PC-9 (cell line): ENCODE measurements around the gene JUNB. TPM values are rescaled to one million over a fixed set of nuclear protein-coding genes. Genes with fewer than 3 reads are reported as not detected.

Experiments used
- BruUV-seq: library from RNA; stranded (reverse); fragments of 400-500 nt; replicated peaks from 2 replicates; lab custom pipeline; 2021; lab: Mats Ljungman, UMichigan
- CTCF ChIA-PET: fragments of 300-600 bp; sonication (Branson Sonifier 250); formaldehyde crosslinking; loops from one replicate; lab custom pipeline; 2022; ENCODE audit warnings: antibody characterized with exemption; lab: Charles Lee
- POLR2A ChIA-PET: fragments of 300-600 bp; sonication (Branson Sonifier 250); formaldehyde crosslinking; loops from one replicate; lab custom pipeline; 2022; ENCODE audit warnings: antibody characterized with exemption; ENCODE audit not compliant: unreplicated experiment; lab: Charles Lee
- DNase-seq, 2 experiments: peaks; one replicate each; pipeline versions ENCODE4 v3.0.0 to v3.0.0-alpha.2; 2015 to 2022; ENCODE audit warnings: mixed read lengths in 1 of 2
- H2AFZ ChIP-seq: fragments of 200-600 bp; sonication (generic); 2 replicates; pipeline ENCODE4 v1.8.1; 2017; ENCODE audit warnings: antibody characterized with exemption
- H3F3A ChIP-seq: fragments of 200-600 bp; sonication (generic); 2 replicates; pipeline ENCODE4 v1.8.1; 2017; ENCODE audit warnings: antibody characterized with exemption, mild to moderate bottlenecking, low read depth; ENCODE audit not compliant: insufficient read depth
- H3K27ac ChIP-seq: fragments of 200-600 bp; sonication (generic); 2 replicates; pipeline ENCODE4 v1.6.1; 2016; ENCODE audit warnings: mixed run types
- H3K27me3 ChIP-seq: fragments of 200-600 bp; sonication (generic); 2 replicates; pipeline ENCODE4 v1.6.1; 2016; ENCODE audit warnings: low read depth, mixed run types; ENCODE audit not compliant: insufficient read depth
- H3K36me3 ChIP-seq: fragments of 200-600 bp; sonication (generic); 2 replicates; pipeline ENCODE4 v1.6.1; 2016; ENCODE audit warnings: low read depth, mixed run types
- H3K4me1 ChIP-seq: fragments of 200-600 bp; sonication (generic); replicated peaks from 2 replicates; pipeline ENCODE4 v1.6.1; 2016; ENCODE audit warnings: mixed run types; ENCODE audit not compliant: insufficient read depth
- H3K4me2 ChIP-seq: fragments of 200-600 bp; sonication (generic); 2 replicates; pipeline ENCODE4 v1.6.1; 2017; ENCODE audit warnings: mixed run types
- H3K4me3 ChIP-seq: fragments of 200-600 bp; sonication (generic); 2 replicates; pipeline ENCODE4 v1.6.1; 2016; ENCODE audit warnings: mixed run types
- H3K79me2 ChIP-seq: fragments of 200-600 bp; sonication (generic); 2 replicates; pipeline ENCODE4 v1.6.1; 2017; ENCODE audit warnings: low read depth, mixed run types
- H3K9me2 ChIP-seq: fragments of 200-600 bp; sonication (generic); 2 replicates; pipeline ENCODE4 v1.8.1; 2017; ENCODE audit warnings: mild to moderate bottlenecking; ENCODE audit not compliant: insufficient read depth
- H3K9me3 ChIP-seq: fragments of 200-600 bp; sonication (generic); 2 replicates; pipeline ENCODE4 v1.8.1; 2016; ENCODE audit warnings: low read depth; ENCODE audit not compliant: insufficient read depth
- H4K20me1 ChIP-seq: fragments of 200-600 bp; sonication (generic); 2 replicates; pipeline ENCODE4 v1.8.1; 2017; ENCODE audit not compliant: insufficient read depth
- EZH2 ChIP-seq: fragments of 200-600 bp; sonication (generic); IDR thresholded peaks from 2 replicates; pipeline ENCODE4 v1.8.0; 2017; ENCODE audit warnings: antibody characterized with exemption, low read depth
- intact Hi-C: fragments of 100-400 bp; cut with micrococcal nuclease; formaldehyde crosslinking; loops from one replicate; pipeline ENCODE4 v1.10.0; 2022; ENCODE audit not compliant: unreplicated experiment
- total RNA-seq: library from RNA; stranded (reverse); gene quantifications from 2 replicates; pipeline ENCODE4 v1.2.3, GENCODE V29; 2021
- TF ChIP-seq, protein P1 (sequence below): fragments of 200-600 bp; sonication (generic); conservative IDR thresholded peaks from 2 replicates; pipeline ENCODE4 v1.6.1; 2017; ENCODE audit warnings: mixed run types, antibody characterized with exemption, mild to moderate bottlenecking, moderate library complexity

The JUNB gene
- total RNA-seq, 1 experiment from 2014 or later, result 70.7 TPM

DNA sequence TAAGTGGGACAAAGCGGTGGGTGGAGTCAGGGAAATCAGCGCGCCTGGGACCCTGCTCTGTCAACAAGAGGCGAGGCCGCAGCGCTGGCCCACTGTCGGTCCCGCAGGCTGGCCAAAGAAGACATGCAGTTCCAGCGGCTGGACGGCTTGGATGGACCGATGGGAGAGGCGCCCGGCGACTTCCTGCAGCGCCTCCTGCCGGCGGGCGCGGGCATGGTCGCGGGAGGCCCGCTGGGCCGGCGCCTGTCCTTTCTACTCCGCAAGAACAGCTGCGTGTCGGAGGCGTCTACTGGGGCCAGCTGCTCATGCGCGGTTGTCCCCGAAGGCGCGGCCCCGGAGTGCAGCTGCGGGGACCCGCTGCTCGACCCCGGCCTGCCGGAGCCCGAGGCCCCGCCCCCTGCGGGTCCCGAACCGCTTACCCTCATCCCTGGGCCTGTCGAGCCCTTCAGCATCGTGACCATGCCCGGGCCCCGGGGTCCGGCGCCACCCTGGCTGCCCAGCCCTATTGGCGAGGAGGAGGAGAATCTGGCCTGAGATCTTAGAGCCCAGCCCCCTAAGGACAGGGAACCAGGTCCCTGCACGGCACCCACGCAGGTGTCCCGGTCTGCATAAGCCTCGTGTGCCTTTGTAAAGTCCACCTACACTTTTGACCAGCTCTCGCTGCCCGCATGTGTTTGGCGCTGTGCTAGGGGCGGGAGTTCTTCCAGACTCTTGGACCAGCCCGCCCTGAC lies 33.6 kb upstream of the JUNB start:
- Histone ChIP-seq H3K4me2 (peak overlapping the region; percentile 82), H2AFZ (peak overlapping the region; percentile 71; the same call in 1 of the 2 replicates)

DNA sequence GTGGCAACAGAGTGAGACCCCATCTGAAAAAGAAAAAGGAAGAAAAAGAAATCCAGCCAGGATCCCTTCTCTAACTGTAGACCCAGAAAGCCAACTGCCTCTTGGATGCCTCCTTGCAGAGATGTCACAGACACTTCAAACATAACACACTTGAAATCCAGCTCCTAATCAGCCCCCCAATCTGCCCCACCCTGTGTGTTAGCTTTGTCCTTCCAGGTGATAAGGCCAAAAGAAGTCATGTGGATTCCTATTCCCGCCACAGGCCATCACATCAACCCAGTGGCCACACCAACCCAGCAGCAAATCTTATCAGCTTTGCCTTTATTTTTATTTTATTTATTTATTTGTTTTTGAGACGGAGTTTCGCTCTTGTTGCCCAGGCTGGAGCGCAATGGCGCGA lies 31.6 kb upstream of the JUNB start:
- Histone ChIP-seq H4K20me1 (0 out of 2 replicates have a peak, but pooled peaks cover 3% of the 10 kb centered on the region), H3K4me1 (peaks cover 6% of the 10 kb centered on the region; the same call in 1 of the 2 replicates), H3K9me3 (no peaks in the 10 kb centered on the region), H3K27ac (no peak overlapping the region), H3K9me2 (no peaks in the 10 kb centered on the region), H3K4me2 (no peak overlapping the region), H3K4me3 (no peak overlapping the region), H3K27me3 (no peaks in the 10 kb centered on the region), H3K79me2 (no peaks in the 10 kb centered on the region), H3F3A (peaks cover 55% of the 10 kb centered on the region), H3K36me3 (0 out of 2 replicates have a peak, but pooled peaks cover 3% of the 10 kb centered on the region), H2AFZ (no peak overlapping the region)
- TF ChIP-seq, protein P1, sequence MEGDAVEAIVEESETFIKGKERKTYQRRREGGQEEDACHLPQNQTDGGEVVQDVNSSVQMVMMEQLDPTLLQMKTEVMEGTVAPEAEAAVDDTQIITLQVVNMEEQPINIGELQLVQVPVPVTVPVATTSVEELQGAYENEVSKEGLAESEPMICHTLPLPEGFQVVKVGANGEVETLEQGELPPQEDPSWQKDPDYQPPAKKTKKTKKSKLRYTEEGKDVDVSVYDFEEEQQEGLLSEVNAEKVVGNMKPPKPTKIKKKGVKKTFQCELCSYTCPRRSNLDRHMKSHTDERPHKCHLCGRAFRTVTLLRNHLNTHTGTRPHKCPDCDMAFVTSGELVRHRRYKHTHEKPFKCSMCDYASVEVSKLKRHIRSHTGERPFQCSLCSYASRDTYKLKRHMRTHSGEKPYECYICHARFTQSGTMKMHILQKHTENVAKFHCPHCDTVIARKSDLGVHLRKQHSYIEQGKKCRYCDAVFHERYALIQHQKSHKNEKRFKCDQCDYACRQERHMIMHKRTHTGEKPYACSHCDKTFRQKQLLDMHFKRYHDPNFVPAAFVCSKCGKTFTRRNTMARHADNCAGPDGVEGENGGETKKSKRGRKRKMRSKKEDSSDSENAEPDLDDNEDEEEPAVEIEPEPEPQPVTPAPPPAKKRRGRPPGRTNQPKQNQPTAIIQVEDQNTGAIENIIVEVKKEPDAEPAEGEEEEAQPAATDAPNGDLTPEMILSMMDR, result no peak
- no peak for TF ChIP-seq EZH2
- POLR2A ChIA-PET, result no interaction called here
- intact Hi-C loops, result loop anchor here (1.0 kb wide), 1 partner anchor 37 kb away; no protein-coding TSS in a partner anchor
- no peak for DNase-seq
- no TSS peak for BruUV-seq
- CTCF ChIA-PET, result interaction anchor here (0.6 to 1.4 kb wide), 6 partner anchors 15 to 88 kb away, joined by 4 to 8 read pairs (median 4); partner anchors contain the start of gene TNPO2

More for the DNA sequence above, 33.6 kb upstream of the JUNB start:
- H3K4me3 ChIP-seq, result peak overlapping the region; percentile 37; the same call in 1 of the 2 replicates
- TF ChIP-seq, protein P1, result peak; percentile 97
- no peak for TF ChIP-seq EZH2
- H3K9me3 ChIP-seq, result no peaks in the 10 kb centered on the region
- intact Hi-C loops, result no loop called here
- BruUV-seq, result no TSS peak
- H3K79me2 ChIP-seq, result no peaks in the 10 kb centered on the region
- H3K4me1 ChIP-seq, result peaks cover 6% of the 10 kb centered on the region; the same call in 1 of the 2 replicates
- H3F3A ChIP-seq, result peaks cover 42% of the 10 kb centered on the region
- no peak overlapping the region for H3K27ac ChIP-seq
- H3K27me3 ChIP-seq, result peaks cover 6% of the 10 kb centered on the region; the same call in 1 of the 2 replicates
- no peaks in the 10 kb centered on the region for H3K9me2 ChIP-seq
- peak; percentile 60 to 70 for DNase-seq
- ChIA-PET POLR2A (no interaction called here), CTCF (interaction anchor here (0.6 to 1.3 kb wide), 2 partner anchors 35 to 1066 kb away, joined by 3 to 9 read pairs; no protein-coding TSS in a partner anchor)
- H3K36me3 ChIP-seq, result no peaks in the 10 kb centered on the region
- 0 out of 2 replicates have a peak, but pooled peaks cover 3% of the 10 kb centered on the region for H4K20me1 ChIP-seq

DNA sequence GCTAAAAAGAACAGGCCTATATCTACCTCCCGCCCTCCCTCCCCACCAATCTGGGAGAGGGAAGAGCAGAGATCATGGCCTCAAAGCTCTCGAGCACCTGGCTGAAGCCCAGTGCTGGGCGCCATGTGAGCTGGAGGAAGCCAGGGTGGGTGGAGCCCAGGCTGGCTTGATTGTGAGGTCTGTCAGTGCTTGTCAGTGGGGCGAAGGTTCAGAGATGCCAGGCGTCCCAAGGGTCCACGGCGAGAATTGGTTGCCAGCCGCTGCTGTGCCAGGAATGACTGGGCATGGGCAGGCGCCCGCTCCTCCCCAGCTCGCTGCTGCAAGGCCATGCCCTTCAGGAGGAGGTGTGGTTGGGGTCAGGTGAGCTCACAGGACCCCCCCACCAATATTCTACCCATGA lies 28.2 kb upstream of the JUNB start:
- Histone ChIP-seq H3K4me2 (no peak overlapping the region), H3F3A (peaks cover 54% of the 10 kb centered on the region), H2AFZ (no peak overlapping the region), H4K20me1 (peaks cover 3% of the 10 kb centered on the region; the same call in 1 of the 2 replicates), H3K27me3 (no peaks in the 10 kb centered on the region), H3K9me2 (no peaks in the 10 kb centered on the region), H3K27ac (no peak overlapping the region), H3K4me3 (no peak overlapping the region), H3K9me3 (no peaks in the 10 kb centered on the region), H3K79me2 (no peaks in the 10 kb centered on the region), H3K4me1 (no peaks in the 10 kb centered on the region), H3K36me3 (peaks cover 6% of the 10 kb centered on the region; the same call in 1 of the 2 replicates)
- CTCF ChIA-PET, result interaction anchor here (0.5 kb wide), 1 partner anchor 85 kb away, joined by 4 read pairs; no protein-coding TSS in a partner anchor
- DNase-seq, result no peak
- intact Hi-C loops, result no loop called here
- POLR2A ChIA-PET, result interaction anchor here (0.5 kb wide), 1 partner anchor 31 kb away, joined by 38 read pairs; no protein-coding TSS in a partner anchor
- BruUV-seq, result no TSS peak
- TF ChIP-seq, protein P1, result no peak
- no peak for TF ChIP-seq EZH2
